ENCODE results near the gene SIGLECL1.

The SIGLECL1 gene

GRCh38 chr19:51252306-51253079, 1.6 kb downstream of the SIGLECL1 start:
- DNase-seq (ENCODE audit: low read depth in 2 of 2), result no peak

GRCh38 chr19:51253088-51253806, 2.4 kb downstream of the SIGLECL1 start:
- no peak for DNase-seq (ENCODE audit: low read depth in 2 of 2)

GRCh38 chr19:51256155-51256625, 5.3 kb downstream of the SIGLECL1 start:
- DNase-seq (ENCODE audit: low read depth in 2 of 2), result no peak

- no peak for DNase-seq (ENCODE audit: low read depth in 2 of 2)
These were observed 6.6 kb downstream of the SIGLECL1 start for GRCh38 chr19:51257471-51257870.

- DNase-seq (ENCODE audit: low read depth in 2 of 2), result no peak
These were observed 7.6 kb downstream of the SIGLECL1 start for GRCh38 chr19:51258165-51259160.

- peak in 1 of 2 donors; percentile 11 for DNase-seq (ENCODE audit: low read depth in 2 of 2)
These were observed 8.7 kb downstream of the SIGLECL1 start for GRCh38 chr19:51259348-51260245.

- no peak for DNase-seq (ENCODE audit: low read depth in 2 of 2)
These were observed 12.9 kb downstream of the SIGLECL1 start for GRCh38 chr19:51263808-51264207.

- no peak for DNase-seq (ENCODE audit: low read depth in 2 of 2)
These were observed 20.2 kb downstream of the SIGLECL1 start for GRCh38 chr19:51271067-51271466.

- DNase-seq (ENCODE audit: low read depth in 2 of 2), result no peak
These were observed 21.4 kb downstream of the SIGLECL1 start for GRCh38 chr19:51272183-51272810.

GRCh38 chr19:51274049-51274770, 23.3 kb downstream of the SIGLECL1 start:
- DNase-seq (ENCODE audit: low read depth in 2 of 2), result no peak

- no peak for DNase-seq (ENCODE audit: low read depth in 2 of 2)
These were observed 26.2 kb downstream of the SIGLECL1 start for GRCh38 chr19:51277112-51277511.

GRCh38 chr19:51282335-51282734, 31.5 kb downstream of the SIGLECL1 start:
- no peak for DNase-seq (ENCODE audit: low read depth in 2 of 2)

GRCh38 chr19:51285682-51286081, 34.8 kb downstream of the SIGLECL1 start:
- DNase-seq (ENCODE audit: low read depth in 2 of 2), result no peak

- DNase-seq (ENCODE audit: low read depth in 2 of 2), result no peak
These were observed 38.8 kb downstream of the SIGLECL1 start for GRCh38 chr19:51289635-51290034.

- no peak for DNase-seq (ENCODE audit: low read depth in 2 of 2)
These were observed 42.1 kb downstream of the SIGLECL1 start for GRCh38 chr19:51292971-51293370.

- no peak for DNase-seq (ENCODE audit: low read depth in 2 of 2)
These were observed 42.8 kb downstream of the SIGLECL1 start for GRCh38 chr19:51293571-51294210.

GRCh38 chr19:51294211-51294976, 43.5 kb downstream of the SIGLECL1 start:
- no peak for DNase-seq (ENCODE audit: low read depth in 2 of 2)

GRCh38 chr19:51294977-51295375, 44.1 kb downstream of the SIGLECL1 start:
- no peak for DNase-seq (ENCODE audit: low read depth in 2 of 2)

All from activated CD8-positive, alpha-beta memory T cell treated with anti-CD3 and anti-CD28 coated beads for 4 hours (primary cell).